ENCODE results near the gene ASGR2.

DNA sequence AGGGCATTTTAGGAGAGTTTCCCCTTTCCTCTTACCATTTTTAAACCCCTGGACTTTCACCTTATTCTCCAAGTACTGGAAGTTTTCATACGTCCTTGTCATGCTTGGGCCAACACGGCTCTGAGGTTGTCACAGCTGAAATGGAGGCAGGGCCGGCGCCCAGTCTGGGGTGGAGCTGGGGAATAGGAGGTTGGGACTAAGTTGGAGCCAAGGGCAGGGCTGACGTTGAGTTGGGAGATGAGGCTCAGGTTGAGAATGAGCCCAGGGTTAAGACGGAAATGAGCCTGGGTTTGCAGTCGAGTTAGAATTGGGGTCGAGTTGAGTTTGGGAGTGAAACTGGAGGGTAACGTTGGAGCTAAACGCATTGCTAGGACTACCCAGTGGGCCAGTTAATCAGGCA is 35.9 kb downstream of the ASGR2 start:
- TF ChIP-seq EZH2 (IDR thresholded peaks at IDR 0.05; ENCODE audit: borderline replicate concordance, insufficient read depth, low read length, poor library complexity, severe bottlenecking) (no peak), EP300 (conservative IDR thresholded peaks at IDR 0.05; ENCODE audit: poor library complexity, severe bottlenecking) (no peak), POLR2AphosphoS5 (IDR thresholded peaks at IDR 0.05) (no peak), RAD21 (conservative IDR thresholded peaks at IDR 0.05) (no peak), TAF1 (IDR thresholded peaks at IDR 0.05; ENCODE audit: low read depth) (no peak), MXI1 (conservative IDR thresholded peaks at IDR 0.05; ENCODE audit: poor library complexity, severe bottlenecking) (no peak)
- TF ChIP-seq, protein P1, sequence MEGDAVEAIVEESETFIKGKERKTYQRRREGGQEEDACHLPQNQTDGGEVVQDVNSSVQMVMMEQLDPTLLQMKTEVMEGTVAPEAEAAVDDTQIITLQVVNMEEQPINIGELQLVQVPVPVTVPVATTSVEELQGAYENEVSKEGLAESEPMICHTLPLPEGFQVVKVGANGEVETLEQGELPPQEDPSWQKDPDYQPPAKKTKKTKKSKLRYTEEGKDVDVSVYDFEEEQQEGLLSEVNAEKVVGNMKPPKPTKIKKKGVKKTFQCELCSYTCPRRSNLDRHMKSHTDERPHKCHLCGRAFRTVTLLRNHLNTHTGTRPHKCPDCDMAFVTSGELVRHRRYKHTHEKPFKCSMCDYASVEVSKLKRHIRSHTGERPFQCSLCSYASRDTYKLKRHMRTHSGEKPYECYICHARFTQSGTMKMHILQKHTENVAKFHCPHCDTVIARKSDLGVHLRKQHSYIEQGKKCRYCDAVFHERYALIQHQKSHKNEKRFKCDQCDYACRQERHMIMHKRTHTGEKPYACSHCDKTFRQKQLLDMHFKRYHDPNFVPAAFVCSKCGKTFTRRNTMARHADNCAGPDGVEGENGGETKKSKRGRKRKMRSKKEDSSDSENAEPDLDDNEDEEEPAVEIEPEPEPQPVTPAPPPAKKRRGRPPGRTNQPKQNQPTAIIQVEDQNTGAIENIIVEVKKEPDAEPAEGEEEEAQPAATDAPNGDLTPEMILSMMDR (IDR thresholded peaks at IDR 0.05; ENCODE audit: poor library complexity, severe bottlenecking): no peak
- TF ChIP-seq, protein P2, sequence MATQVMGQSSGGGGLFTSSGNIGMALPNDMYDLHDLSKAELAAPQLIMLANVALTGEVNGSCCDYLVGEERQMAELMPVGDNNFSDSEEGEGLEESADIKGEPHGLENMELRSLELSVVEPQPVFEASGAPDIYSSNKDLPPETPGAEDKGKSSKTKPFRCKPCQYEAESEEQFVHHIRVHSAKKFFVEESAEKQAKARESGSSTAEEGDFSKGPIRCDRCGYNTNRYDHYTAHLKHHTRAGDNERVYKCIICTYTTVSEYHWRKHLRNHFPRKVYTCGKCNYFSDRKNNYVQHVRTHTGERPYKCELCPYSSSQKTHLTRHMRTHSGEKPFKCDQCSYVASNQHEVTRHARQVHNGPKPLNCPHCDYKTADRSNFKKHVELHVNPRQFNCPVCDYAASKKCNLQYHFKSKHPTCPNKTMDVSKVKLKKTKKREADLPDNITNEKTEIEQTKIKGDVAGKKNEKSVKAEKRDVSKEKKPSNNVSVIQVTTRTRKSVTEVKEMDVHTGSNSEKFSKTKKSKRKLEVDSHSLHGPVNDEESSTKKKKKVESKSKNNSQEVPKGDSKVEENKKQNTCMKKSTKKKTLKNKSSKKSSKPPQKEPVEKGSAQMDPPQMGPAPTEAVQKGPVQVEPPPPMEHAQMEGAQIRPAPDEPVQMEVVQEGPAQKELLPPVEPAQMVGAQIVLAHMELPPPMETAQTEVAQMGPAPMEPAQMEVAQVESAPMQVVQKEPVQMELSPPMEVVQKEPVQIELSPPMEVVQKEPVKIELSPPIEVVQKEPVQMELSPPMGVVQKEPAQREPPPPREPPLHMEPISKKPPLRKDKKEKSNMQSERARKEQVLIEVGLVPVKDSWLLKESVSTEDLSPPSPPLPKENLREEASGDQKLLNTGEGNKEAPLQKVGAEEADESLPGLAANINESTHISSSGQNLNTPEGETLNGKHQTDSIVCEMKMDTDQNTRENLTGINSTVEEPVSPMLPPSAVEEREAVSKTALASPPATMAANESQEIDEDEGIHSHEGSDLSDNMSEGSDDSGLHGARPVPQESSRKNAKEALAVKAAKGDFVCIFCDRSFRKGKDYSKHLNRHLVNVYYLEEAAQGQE (IDR thresholded peaks at IDR 0.05; ENCODE audit: borderline replicate concordance): no peak
